ENCODE measurements around the gene PEAK1. TPM values are rescaled to one million over a fixed set of nuclear protein-coding genes. Genes with fewer than 3 reads are reported as not detected.

Gene PEAK1
- total and polyA plus RNA-seq, 2 experiments from 2014 or later: 15.8 to 42.0 TPM

DNA sequence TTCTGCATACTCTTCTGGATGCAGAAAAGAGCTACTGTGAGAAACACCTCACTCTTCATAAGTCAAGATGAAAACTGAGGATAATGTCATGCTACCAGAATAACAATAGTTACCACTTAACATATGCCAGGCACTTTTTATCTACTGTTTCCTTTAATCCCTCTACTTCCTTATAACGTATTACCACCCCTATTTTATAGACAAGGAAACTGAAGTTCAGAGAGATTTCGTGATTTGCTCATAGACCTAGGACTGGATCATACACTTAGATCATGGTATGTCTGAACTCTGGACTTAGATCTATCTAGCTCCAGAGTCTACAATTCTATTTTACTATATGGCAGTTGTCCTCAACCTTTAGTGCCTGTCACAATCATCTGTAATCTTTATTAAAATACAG, 193.3 kb downstream of the PEAK1 start:
- DNase-seq (ENCODE audit: low read depth in 1 of 2, low spot score in 1 of 2): no peak
- Histone ChIP-seq H3K9me3 (ENCODE audit: low read depth) (no peaks in the 10 kb centered on the region), H3K4me1 (ENCODE audit: low read depth) (peaks cover 22% of the 10 kb centered on the region), H3K27me3 (no peaks in the 10 kb centered on the region), H3K36me3 (no peaks in the 10 kb centered on the region), H3K4me3 (no peak overlapping the region), H3K27ac (peak overlapping the region; percentile 12)
- TF ChIP-seq, protein P1, sequence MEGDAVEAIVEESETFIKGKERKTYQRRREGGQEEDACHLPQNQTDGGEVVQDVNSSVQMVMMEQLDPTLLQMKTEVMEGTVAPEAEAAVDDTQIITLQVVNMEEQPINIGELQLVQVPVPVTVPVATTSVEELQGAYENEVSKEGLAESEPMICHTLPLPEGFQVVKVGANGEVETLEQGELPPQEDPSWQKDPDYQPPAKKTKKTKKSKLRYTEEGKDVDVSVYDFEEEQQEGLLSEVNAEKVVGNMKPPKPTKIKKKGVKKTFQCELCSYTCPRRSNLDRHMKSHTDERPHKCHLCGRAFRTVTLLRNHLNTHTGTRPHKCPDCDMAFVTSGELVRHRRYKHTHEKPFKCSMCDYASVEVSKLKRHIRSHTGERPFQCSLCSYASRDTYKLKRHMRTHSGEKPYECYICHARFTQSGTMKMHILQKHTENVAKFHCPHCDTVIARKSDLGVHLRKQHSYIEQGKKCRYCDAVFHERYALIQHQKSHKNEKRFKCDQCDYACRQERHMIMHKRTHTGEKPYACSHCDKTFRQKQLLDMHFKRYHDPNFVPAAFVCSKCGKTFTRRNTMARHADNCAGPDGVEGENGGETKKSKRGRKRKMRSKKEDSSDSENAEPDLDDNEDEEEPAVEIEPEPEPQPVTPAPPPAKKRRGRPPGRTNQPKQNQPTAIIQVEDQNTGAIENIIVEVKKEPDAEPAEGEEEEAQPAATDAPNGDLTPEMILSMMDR (IDR thresholded peaks at IDR 0.05; ENCODE audit: low read depth, low read length): no peak

DNA sequence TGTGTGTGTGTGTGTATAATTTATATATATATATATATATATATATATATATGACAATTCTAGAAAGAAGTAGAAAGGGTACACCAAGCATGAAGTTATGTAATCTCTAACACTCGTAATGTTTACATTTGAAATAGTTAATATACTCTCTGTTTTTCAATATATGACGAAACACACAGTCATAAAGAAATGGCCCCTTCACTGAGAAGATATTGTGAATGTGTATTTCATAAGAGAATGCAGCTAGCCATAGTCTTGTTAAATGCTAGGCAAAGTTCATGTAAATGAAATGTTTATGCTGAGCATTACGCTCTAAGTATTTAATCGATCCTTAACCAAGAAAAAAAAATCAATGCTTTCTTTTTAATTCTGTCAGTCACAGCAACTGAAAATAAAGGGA, 194.3 kb downstream of the PEAK1 start:
- no peak overlapping the region for H3K4me3 ChIP-seq
- DNase-seq (ENCODE audit: low read depth in 1 of 2, low spot score in 1 of 2): peak in 1 of 2 donors; percentile 9
- H3K36me3 ChIP-seq: no peaks in the 10 kb centered on the region
- TF ChIP-seq, protein P1 (IDR thresholded peaks at IDR 0.05; ENCODE audit: low read depth, low read length): no peak
- H3K27me3 ChIP-seq: no peaks in the 10 kb centered on the region
- H3K4me1 ChIP-seq (ENCODE audit: low read depth): peaks cover 22% of the 10 kb centered on the region
- no peak overlapping the region for H3K27ac ChIP-seq
- no peaks in the 10 kb centered on the region for H3K9me3 ChIP-seq (ENCODE audit: low read depth)

DNA sequence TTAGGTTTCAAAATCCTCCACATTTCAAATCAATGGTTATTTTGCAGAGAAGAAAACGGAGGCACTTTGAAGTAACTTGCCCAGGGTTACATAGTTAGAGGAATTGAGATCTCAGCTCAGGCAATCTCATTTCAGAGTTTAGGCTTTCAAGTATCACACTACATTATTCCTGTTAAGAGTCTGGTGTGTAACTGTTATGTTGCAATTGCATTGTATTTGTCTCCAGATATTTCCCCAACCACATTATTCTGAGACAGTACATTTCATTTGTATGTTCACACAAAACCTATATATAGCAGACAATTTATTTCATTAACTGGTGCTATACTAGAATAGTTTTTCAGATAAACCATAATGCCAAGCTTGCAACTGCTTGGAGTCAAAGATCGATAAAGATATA, 194.8 kb downstream of the PEAK1 start:
- Histone ChIP-seq H3K27me3 (no peaks in the 10 kb centered on the region), H3K4me1 (ENCODE audit: low read depth) (peaks cover 22% of the 10 kb centered on the region), H3K27ac (peak overlapping the region; percentile 9), H3K9me3 (ENCODE audit: low read depth) (no peaks in the 10 kb centered on the region), H3K4me3 (no peak overlapping the region), H3K36me3 (no peaks in the 10 kb centered on the region)
- TF ChIP-seq, protein P1 (IDR thresholded peaks at IDR 0.05; ENCODE audit: low read depth, low read length): no peak
- peak in 1 of 2 donors; percentile 55 for DNase-seq (ENCODE audit: low read depth in 1 of 2, low spot score in 1 of 2)

DNA sequence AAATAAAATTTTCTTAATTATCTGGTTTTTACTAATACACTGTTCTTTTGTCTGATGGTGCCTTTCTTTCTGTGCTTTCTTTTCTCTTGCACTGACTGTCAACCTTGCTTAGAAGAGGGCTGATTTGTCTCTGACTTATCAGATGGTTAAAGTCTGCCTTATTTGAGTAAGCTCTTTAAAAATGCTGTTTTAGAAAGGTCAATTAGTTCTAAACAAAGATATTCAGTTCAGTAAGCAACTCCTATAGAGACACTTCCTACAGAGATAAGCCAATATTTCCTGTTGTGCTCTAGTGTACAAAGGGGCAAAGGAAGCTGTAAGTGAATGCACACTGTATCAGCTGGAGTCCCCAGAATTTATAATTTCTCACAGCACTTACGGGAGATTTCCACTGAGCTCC, 195.6 kb downstream of the PEAK1 start:
- Histone ChIP-seq H3K27me3 (no peaks in the 10 kb centered on the region), H3K4me3 (no peak overlapping the region), H3K4me1 (ENCODE audit: low read depth) (peaks cover 22% of the 10 kb centered on the region), H3K27ac (no peak overlapping the region), H3K36me3 (no peaks in the 10 kb centered on the region), H3K9me3 (ENCODE audit: low read depth) (no peaks in the 10 kb centered on the region)
- peak in 1 of 2 donors; percentile 14 for DNase-seq (ENCODE audit: low read depth in 1 of 2, low spot score in 1 of 2)
- TF ChIP-seq, protein P1 (IDR thresholded peaks at IDR 0.05; ENCODE audit: low read depth, low read length): no peak

DNA sequence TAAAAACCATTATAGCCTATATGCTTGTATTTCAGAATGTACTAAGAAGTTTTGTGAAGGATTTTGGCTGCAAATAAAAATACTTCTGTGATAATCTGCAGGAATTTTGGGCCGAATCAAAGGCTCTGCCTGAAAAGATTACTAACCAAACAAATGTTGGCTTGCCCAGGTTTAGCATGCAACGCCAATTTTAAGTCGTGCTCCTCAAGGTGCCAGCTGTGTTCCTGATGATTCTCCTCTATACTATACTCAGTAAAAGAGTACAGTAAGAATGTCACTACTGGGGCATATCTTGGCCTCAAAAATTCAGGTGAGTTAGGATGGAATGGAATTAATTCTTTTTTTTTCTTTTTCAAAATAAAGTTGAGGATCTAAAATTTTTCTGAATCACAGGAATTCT, 198.2 kb downstream of the PEAK1 start:
- no peaks in the 10 kb centered on the region for H3K9me3 ChIP-seq (ENCODE audit: low read depth)
- H3K27ac ChIP-seq: no peak overlapping the region
- peaks cover 22% of the 10 kb centered on the region for H3K4me1 ChIP-seq (ENCODE audit: low read depth)
- DNase-seq (ENCODE audit: low read depth in 1 of 2, low spot score in 1 of 2): no peak
- no peak overlapping the region for H3K4me3 ChIP-seq
- H3K27me3 ChIP-seq: no peaks in the 10 kb centered on the region
- TF ChIP-seq, protein P1 (IDR thresholded peaks at IDR 0.05; ENCODE audit: low read depth, low read length): no peak
- no peaks in the 10 kb centered on the region for H3K36me3 ChIP-seq

DNA sequence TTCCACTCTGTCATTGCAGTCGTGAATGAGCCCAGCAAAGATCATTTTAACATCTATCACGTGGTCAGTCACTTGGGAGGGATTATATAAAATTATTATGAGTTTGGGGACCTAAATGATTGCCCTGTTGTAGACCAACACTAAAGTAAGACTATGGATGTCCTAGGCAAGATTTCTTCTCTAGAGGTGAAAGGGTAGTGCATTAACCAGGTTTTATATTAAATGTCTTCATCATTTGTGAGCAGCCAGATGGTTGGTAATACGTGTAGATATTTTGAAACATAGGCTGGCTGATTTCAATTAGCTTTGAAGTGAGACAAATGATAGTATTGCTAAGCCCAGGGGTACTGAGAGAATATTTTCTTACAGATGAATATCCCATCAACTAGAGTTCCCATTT, 198.7 kb downstream of the PEAK1 start:
- TF ChIP-seq, protein P1 (IDR thresholded peaks at IDR 0.05; ENCODE audit: low read depth, low read length): no peak
- no peak overlapping the region for H3K4me3 ChIP-seq
- no peaks in the 10 kb centered on the region for H3K9me3 ChIP-seq (ENCODE audit: low read depth)
- H3K27me3 ChIP-seq: no peaks in the 10 kb centered on the region
- H3K27ac ChIP-seq: no peak overlapping the region
- H3K36me3 ChIP-seq: no peaks in the 10 kb centered on the region
- H3K4me1 ChIP-seq (ENCODE audit: low read depth): peaks cover 18% of the 10 kb centered on the region
- DNase-seq (ENCODE audit: low read depth in 1 of 2, low spot score in 1 of 2): no peak

All from cardiac muscle cell (in vitro differentiated cells and primary cell).